Neural cell (in vitro differentiated cells): ENCODE results near the gene GLRB. TPM values are rescaled to one million over a fixed set of nuclear protein-coding genes. Genes with fewer than 3 reads are reported as not detected.

ENCODE experiments used
- H2AFZ ChIP-seq: fragments of 200-600, 300-800 bp; sonication (generic), shearing (Covaris generic); 2 replicates; pipeline ENCODE4 v1.6.0; 2014; ENCODE audit warnings: low read depth, mild to moderate bottlenecking, antibody characterized with exemption, low read length, moderate library complexity
- H3F3A ChIP-seq: fragments of 200-600 bp; shearing (Covaris generic); 2 replicates; pipeline ENCODE4 v1.6.1; 2016; ENCODE audit warnings: mild to moderate bottlenecking, moderate library complexity, mixed read lengths, antibody characterized with exemption, low read length; ENCODE audit not compliant: insufficient read depth, poor library complexity, severe bottlenecking
- H3K27ac ChIP-seq: fragments of 200-600, 300-800 bp; sonication (generic), shearing (Covaris generic); 2 replicates; pipeline ENCODE4 v1.5.1; 2014; ENCODE audit warnings: mild to moderate bottlenecking, low read length, moderate library complexity
- H3K27me3 ChIP-seq: fragments of 300-800, 200-600 bp; sonication (generic), shearing (Covaris generic); 2 replicates; pipeline ENCODE4 v1.6.0; 2014; ENCODE audit warnings: mild to moderate bottlenecking, low read depth, low read length, moderate library complexity; ENCODE audit not compliant: insufficient read depth
- H3K36me3 ChIP-seq: fragments of 300-800, 200-600 bp; sonication (generic), shearing (Covaris generic); 2 replicates; pipeline ENCODE4 v1.5.1; 2014; ENCODE audit warnings: mild to moderate bottlenecking, antibody characterized with exemption, low read length, moderate library complexity; ENCODE audit not compliant: insufficient read depth
- H3K4me2 ChIP-seq: fragments of 300-800, 200-600 bp; sonication (generic), shearing (Covaris generic); 2 replicates; pipeline ENCODE4 v1.6.0; 2014; ENCODE audit warnings: mild to moderate bottlenecking, low read length
- H3K4me3 ChIP-seq: fragments of 300-800, 200-600 bp; sonication (generic), shearing (Covaris generic); 2 replicates; pipeline ENCODE4 v1.5.1; 2014; ENCODE audit warnings: mild to moderate bottlenecking, low read length, moderate library complexity
- H3K79me2 ChIP-seq: fragments of 200-600 bp; shearing (Covaris generic); replicated peaks from 2 replicates; pipeline ENCODE4 v1.6.0; 2014; ENCODE audit warnings: mild to moderate bottlenecking, low read length, moderate library complexity; ENCODE audit not compliant: insufficient read depth
- H3K9ac ChIP-seq: fragments of 300-800, 200-600 bp; sonication (generic), shearing (Covaris generic); 2 replicates; pipeline ENCODE4 v1.6.1; 2016; ENCODE audit warnings: mild to moderate bottlenecking, low read length, mixed read lengths
- H3K9me2 ChIP-seq: fragments of 200-600 bp; shearing (Covaris generic); 2 replicates; pipeline ENCODE4 v1.6.1; 2016; ENCODE audit warnings: mild to moderate bottlenecking, low read length, mixed read lengths; ENCODE audit not compliant: insufficient read depth
- H3K9me3 ChIP-seq: fragments of 200-600, 300-800 bp; sonication (generic), shearing (Covaris generic); 2 replicates; pipeline ENCODE4 v1.6.1; 2016; ENCODE audit warnings: mild to moderate bottlenecking, mixed run types, low read length, moderate library complexity, mixed read lengths
- H4K20me1 ChIP-seq: fragments of 200-600 bp; shearing (Covaris generic); 2 replicates; pipeline ENCODE4 v1.6.1; 2016; ENCODE audit warnings: mild to moderate bottlenecking, mixed run types; ENCODE audit not compliant: insufficient read depth
- EP300 ChIP-seq: fragments of 450-650 bp; conservative IDR thresholded peaks from 2 replicates; pipeline ENCODE4 v1.6.1; 2014; ENCODE audit warnings: antibody characterized with exemption, mild to moderate bottlenecking, moderate library complexity; ENCODE audit not compliant: poor library complexity, severe bottlenecking
- EZH2 ChIP-seq: fragments of 200-600, 300-800 bp; shearing (Covaris generic), sonication (generic); IDR thresholded peaks from 2 replicates; pipeline ENCODE4 v1.6.1; 2014; ENCODE audit warnings: antibody characterized with exemption, low read length, borderline replicate concordance, mild to moderate bottlenecking; ENCODE audit not compliant: insufficient read depth, poor library complexity, severe bottlenecking
- MXI1 ChIP-seq: fragments of 450-650 bp; conservative IDR thresholded peaks from 2 replicates; pipeline ENCODE4 v1.6.1; 2014; ENCODE audit warnings: antibody characterized with exemption, mild to moderate bottlenecking; ENCODE audit not compliant: poor library complexity, severe bottlenecking
- POLR2AphosphoS5 ChIP-seq: IDR thresholded peaks from 2 replicates; pipeline ENCODE4 v1.6.1; 2012
- RAD21 ChIP-seq: fragments of 450-650 bp; conservative IDR thresholded peaks from 2 replicates; pipeline ENCODE4 v1.6.1; 2014; ENCODE audit warnings: antibody characterized with exemption, mild to moderate bottlenecking, moderate library complexity
- SMC3 ChIP-seq: fragments of 450-650 bp; conservative IDR thresholded peaks from 2 replicates; pipeline ENCODE4 v1.6.1; 2014; ENCODE audit warnings: antibody characterized with exemption, mild to moderate bottlenecking, moderate library complexity; ENCODE audit not compliant: poor library complexity
- TAF1 ChIP-seq: IDR thresholded peaks from 2 replicates; pipeline ENCODE4 v1.6.1; 2012; ENCODE audit warnings: low read depth
- polyA plus RNA-seq: library from polyadenylated mRNA; depleted of rRNA; stranded (reverse); fragments of >200 nt; gene quantifications from 2 replicates; pipeline ENCODE4 v1.2.3, GENCODE V29; 2014
- TF ChIP-seq, protein P1 (sequence below): IDR thresholded peaks from 2 replicates; pipeline ENCODE4 v1.6.1; 2012; ENCODE audit warnings: borderline replicate concordance
- TF ChIP-seq, protein P2 (sequence below): fragments of 450-650 bp; IDR thresholded peaks from 2 replicates; pipeline ENCODE4 v1.5.1; 2014; ENCODE audit warnings: antibody characterized with exemption, mild to moderate bottlenecking, moderate library complexity; ENCODE audit not compliant: poor library complexity, severe bottlenecking

The GLRB gene
- polyA plus RNA-seq, 1 donor from 2014 or later, result 24.9 TPM

DNA sequence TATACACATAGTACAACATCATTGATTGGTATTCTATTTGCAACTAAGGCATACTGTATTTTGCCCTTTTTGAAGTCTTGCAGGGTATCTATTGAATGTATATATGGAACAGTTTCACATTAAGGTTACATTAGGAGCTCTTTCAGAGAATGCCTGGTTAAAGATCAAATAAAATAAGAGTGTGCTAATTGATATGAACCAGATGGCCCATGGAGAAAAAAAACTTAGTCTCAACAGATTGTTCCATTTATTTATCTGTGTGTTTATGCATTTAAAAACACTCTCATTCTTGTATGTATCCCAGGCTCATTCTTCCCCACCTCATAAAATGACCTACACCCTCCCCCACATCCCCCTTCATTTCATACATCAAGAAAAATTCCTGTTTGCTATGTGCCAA, 109.4 kb downstream of the GLRB start:
- H3K36me3 ChIP-seq, result no peaks in the 10 kb centered on the region
- no peaks in the 10 kb centered on the region for H3K27me3 ChIP-seq
- H3K4me2 ChIP-seq, result no peak overlapping the region
- TF ChIP-seq MXI1, result no peak
- no peak for TF ChIP-seq SMC3
- TF ChIP-seq, protein P1, sequence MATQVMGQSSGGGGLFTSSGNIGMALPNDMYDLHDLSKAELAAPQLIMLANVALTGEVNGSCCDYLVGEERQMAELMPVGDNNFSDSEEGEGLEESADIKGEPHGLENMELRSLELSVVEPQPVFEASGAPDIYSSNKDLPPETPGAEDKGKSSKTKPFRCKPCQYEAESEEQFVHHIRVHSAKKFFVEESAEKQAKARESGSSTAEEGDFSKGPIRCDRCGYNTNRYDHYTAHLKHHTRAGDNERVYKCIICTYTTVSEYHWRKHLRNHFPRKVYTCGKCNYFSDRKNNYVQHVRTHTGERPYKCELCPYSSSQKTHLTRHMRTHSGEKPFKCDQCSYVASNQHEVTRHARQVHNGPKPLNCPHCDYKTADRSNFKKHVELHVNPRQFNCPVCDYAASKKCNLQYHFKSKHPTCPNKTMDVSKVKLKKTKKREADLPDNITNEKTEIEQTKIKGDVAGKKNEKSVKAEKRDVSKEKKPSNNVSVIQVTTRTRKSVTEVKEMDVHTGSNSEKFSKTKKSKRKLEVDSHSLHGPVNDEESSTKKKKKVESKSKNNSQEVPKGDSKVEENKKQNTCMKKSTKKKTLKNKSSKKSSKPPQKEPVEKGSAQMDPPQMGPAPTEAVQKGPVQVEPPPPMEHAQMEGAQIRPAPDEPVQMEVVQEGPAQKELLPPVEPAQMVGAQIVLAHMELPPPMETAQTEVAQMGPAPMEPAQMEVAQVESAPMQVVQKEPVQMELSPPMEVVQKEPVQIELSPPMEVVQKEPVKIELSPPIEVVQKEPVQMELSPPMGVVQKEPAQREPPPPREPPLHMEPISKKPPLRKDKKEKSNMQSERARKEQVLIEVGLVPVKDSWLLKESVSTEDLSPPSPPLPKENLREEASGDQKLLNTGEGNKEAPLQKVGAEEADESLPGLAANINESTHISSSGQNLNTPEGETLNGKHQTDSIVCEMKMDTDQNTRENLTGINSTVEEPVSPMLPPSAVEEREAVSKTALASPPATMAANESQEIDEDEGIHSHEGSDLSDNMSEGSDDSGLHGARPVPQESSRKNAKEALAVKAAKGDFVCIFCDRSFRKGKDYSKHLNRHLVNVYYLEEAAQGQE, result no peak
- TF ChIP-seq EP300, result no peak
- TF ChIP-seq, protein P2, sequence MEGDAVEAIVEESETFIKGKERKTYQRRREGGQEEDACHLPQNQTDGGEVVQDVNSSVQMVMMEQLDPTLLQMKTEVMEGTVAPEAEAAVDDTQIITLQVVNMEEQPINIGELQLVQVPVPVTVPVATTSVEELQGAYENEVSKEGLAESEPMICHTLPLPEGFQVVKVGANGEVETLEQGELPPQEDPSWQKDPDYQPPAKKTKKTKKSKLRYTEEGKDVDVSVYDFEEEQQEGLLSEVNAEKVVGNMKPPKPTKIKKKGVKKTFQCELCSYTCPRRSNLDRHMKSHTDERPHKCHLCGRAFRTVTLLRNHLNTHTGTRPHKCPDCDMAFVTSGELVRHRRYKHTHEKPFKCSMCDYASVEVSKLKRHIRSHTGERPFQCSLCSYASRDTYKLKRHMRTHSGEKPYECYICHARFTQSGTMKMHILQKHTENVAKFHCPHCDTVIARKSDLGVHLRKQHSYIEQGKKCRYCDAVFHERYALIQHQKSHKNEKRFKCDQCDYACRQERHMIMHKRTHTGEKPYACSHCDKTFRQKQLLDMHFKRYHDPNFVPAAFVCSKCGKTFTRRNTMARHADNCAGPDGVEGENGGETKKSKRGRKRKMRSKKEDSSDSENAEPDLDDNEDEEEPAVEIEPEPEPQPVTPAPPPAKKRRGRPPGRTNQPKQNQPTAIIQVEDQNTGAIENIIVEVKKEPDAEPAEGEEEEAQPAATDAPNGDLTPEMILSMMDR, result no peak
- TF ChIP-seq TAF1, result no peak
- no peak for TF ChIP-seq POLR2AphosphoS5
- TF ChIP-seq RAD21, result no peak
- TF ChIP-seq EZH2, result no peak
- no peaks in the 10 kb centered on the region for H3K9me3 ChIP-seq
- no peaks in the 10 kb centered on the region for H3K9me2 ChIP-seq
- no peak overlapping the region for H3K4me3 ChIP-seq
- H3K9ac ChIP-seq, result no peak overlapping the region
- H3K79me2 ChIP-seq, result no peaks in the 10 kb centered on the region
- H4K20me1 ChIP-seq, result no peaks in the 10 kb centered on the region
- H3F3A ChIP-seq, result no peaks in the 10 kb centered on the region
- no peak overlapping the region for H2AFZ ChIP-seq
- no peak overlapping the region for H3K27ac ChIP-seq

- no peak overlapping the region for H3K9ac ChIP-seq
- TF ChIP-seq TAF1 (no peak), RAD21 (no peak), SMC3 (no peak), EZH2 (no peak), EP300 (no peak)
- TF ChIP-seq, protein P2, result no peak
- TF ChIP-seq, protein P1, result no peak
- no peaks in the 10 kb centered on the region for H3K9me3 ChIP-seq
- H3K79me2 ChIP-seq, result no peaks in the 10 kb centered on the region
- no peak overlapping the region for H3K27ac ChIP-seq
- no peak overlapping the region for H2AFZ ChIP-seq
- no peaks in the 10 kb centered on the region for H3K9me2 ChIP-seq
- no peak overlapping the region for H3K4me2 ChIP-seq
- no peaks in the 10 kb centered on the region for H3K36me3 ChIP-seq
- no peak overlapping the region for H3K4me3 ChIP-seq
- H3F3A ChIP-seq, result no peaks in the 10 kb centered on the region
- H4K20me1 ChIP-seq, result no peaks in the 10 kb centered on the region
- H3K27me3 ChIP-seq, result no peaks in the 10 kb centered on the region
Measured at GRCh38 chr4:157195374-157195773, 119.4 kb downstream of the GLRB start.
